ENCODE results near the gene AARS2.

DNA sequence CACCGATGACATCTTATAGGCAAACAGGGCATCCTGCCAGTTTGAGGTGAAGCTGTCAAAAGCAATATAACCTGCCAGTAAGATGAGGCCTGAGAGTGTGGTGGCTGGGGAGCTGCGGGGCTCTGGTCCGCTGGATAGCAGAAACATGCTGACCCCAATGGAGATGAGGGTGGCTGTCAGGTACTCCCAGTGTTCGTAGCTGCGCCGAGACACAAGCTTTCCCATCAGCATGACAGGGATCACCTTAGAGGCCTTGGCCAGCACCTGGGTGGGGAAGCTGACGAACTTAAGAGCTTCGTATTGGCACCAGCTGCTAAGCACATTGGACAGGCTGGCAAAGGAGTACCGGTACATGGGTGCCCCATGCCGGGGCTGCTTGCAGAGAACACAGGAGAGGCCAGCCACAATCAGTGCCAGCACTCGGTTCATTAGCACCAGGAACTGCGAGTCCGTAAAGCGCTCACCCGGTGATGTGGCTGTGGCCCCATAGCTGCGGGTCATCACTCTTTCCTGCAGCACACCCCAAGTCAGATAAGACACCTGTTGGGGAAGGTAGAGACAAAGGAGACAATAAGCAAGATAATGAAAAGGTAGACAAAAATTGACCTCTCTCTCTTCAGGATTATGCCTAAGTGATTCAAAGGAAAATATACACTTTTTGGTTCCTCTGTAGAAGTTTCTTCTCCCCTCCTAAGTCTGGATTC, 57.9 kb downstream of the AARS2 start:
- TF ChIP-seq GATA2 (IDR thresholded peaks at IDR 0.05; ENCODE audit: low read depth, low read length) (no peak), GATA3 (IDR thresholded peaks at IDR 0.05; ENCODE audit: low read depth, low read length) (no peak)

Measured in SH-SY5Y (cell line).